CD14-positive monocyte (primary cell): ENCODE measurements around the gene ADAMTS9. TPM values are rescaled to one million over a fixed set of nuclear protein-coding genes. Genes with fewer than 3 reads are reported as not detected.

Source experiments
- DNase-seq, 3 donors: peaks; one replicate each; pipeline ENCODE4 v3.0.0-alpha.2; 2011 to 2022
- H2AFZ ChIP-seq: 2 replicates; pipeline ENCODE4 v1.6.0; 2012; ENCODE audit warnings: mild to moderate bottlenecking, low read depth, low read length, inconsistent platforms; ENCODE audit not compliant: insufficient read depth, poor library complexity, severe bottlenecking
- H3K27ac ChIP-seq, 2 donors: 1 replicate in 1 of 2; 2 replicates in 1 of 2; pipeline ENCODE4 v1.5.1; 2012 to 2013; ENCODE audit warnings: low read length in 2 of 2, control low read depth in 1 of 2, inconsistent platforms in 1 of 2, low read depth in 1 of 2, mild to moderate bottlenecking in 1 of 2
- H3K27me3 ChIP-seq, 2 donors: one replicate each; pipeline versions ENCODE4 v1.6.0 to v1.6.1; 2011 to 2013; ENCODE audit warnings: low read length in 2 of 2; ENCODE audit not compliant: control insufficient read depth in 2 of 2, insufficient read depth in 2 of 2
- H3K36me3 ChIP-seq, 2 donors: replicated peaks in 1 of 2; 1 replicate in 1 of 2; 2 replicates in 1 of 2; pipeline versions ENCODE4 v1.5.1 to v1.6.1; 2012 to 2013; ENCODE audit warnings: low read length in 2 of 2, control low read depth in 1 of 2, inconsistent platforms in 1 of 2, mild to moderate bottlenecking in 1 of 2; ENCODE audit not compliant: insufficient read depth in 2 of 2, control insufficient read depth in 1 of 2
- H3K4me1 ChIP-seq, 2 donors: 1 replicate in 1 of 2; 2 replicates in 1 of 2; pipeline versions ENCODE4 v1.5.1 to v1.6.1; 2012 to 2013; ENCODE audit warnings: low read length in 2 of 2, control low read depth in 1 of 2, inconsistent platforms in 1 of 2, mild to moderate bottlenecking in 1 of 2, moderate library complexity in 1 of 2; ENCODE audit not compliant: insufficient read depth in 2 of 2, control insufficient read depth in 1 of 2
- H3K4me2 ChIP-seq: replicated peaks from 2 replicates; pipeline ENCODE3; 2012; ENCODE audit warnings: low read length, moderate library complexity, mild to moderate bottlenecking; ENCODE audit not compliant: poor library complexity, severe bottlenecking; ENCODE audit errors: extremely low read depth
- H3K4me3 ChIP-seq, 3 experiments: fragments of 200-600 bp in 1 of 3; sonication (generic) in 1 of 3; replicated peaks in 1 of 3; 1 replicate in 2 of 3; 2 replicates in 1 of 3; pipeline ENCODE4 v1.5.1; 2011 to 2013; ENCODE audit warnings: low read length in 3 of 3, mild to moderate bottlenecking in 3 of 3, control low read depth in 2 of 3, low read depth in 2 of 3, inconsistent platforms in 1 of 3, moderate library complexity in 1 of 3
- H3K79me2 ChIP-seq: 2 replicates; pipeline ENCODE4 v1.6.0; 2012; ENCODE audit warnings: mild to moderate bottlenecking, control low read depth, inconsistent platforms, low read length, moderate library complexity; ENCODE audit not compliant: insufficient read depth
- H3K9ac ChIP-seq: 2 replicates; pipeline ENCODE4 v1.6.0; 2017; ENCODE audit warnings: low read length, mild to moderate bottlenecking; ENCODE audit not compliant: insufficient read depth, poor library complexity, severe bottlenecking
- H3K9me3 ChIP-seq, 2 donors: replicated peaks in 1 of 2; 1 replicate in 1 of 2; 2 replicates in 1 of 2; pipeline versions ENCODE4 v1.5.1 to v1.6.1; 2012 to 2013; ENCODE audit warnings: low read length in 2 of 2, control low read depth in 1 of 2; ENCODE audit not compliant: control insufficient read depth in 1 of 2, insufficient read depth in 1 of 2
- H4K20me1 ChIP-seq: 2 replicates; pipeline ENCODE4 v1.6.0; 2012; ENCODE audit warnings: mild to moderate bottlenecking, low read length, control low read depth, moderate library complexity; ENCODE audit not compliant: insufficient read depth
- H3K27ac Mint-ChIP-seq, 7 donors: one replicate each; pipeline ENCODE4 v1.8.0; 2020; ENCODE audit warnings: mild to moderate bottlenecking in 7 of 7, mixed read lengths in 7 of 7, moderate library complexity in 6 of 7, inconsistent platforms in 2 of 7
- H3K27me3 Mint-ChIP-seq, 3 donors: one replicate each; pipeline ENCODE4 v1.8.0; 2021 to 2022; ENCODE audit warnings: low read depth in 3 of 3, mild to moderate bottlenecking in 3 of 3, mixed read lengths in 3 of 3, moderate library complexity in 3 of 3, inconsistent platforms in 1 of 3
- H3K36me3 Mint-ChIP-seq, 2 donors: one replicate each; pipeline ENCODE4 v1.8.0; 2020; ENCODE audit warnings: mixed read lengths in 2 of 2, inconsistent platforms in 1 of 2, mild to moderate bottlenecking in 1 of 2
- H3K4me1 Mint-ChIP-seq: one replicate; pipeline ENCODE4 v1.8.0; 2020; ENCODE audit warnings: mild to moderate bottlenecking, mixed read lengths
- H3K4me3 Mint-ChIP-seq, 2 donors: one replicate each; pipeline ENCODE4 v1.8.0; 2020; ENCODE audit warnings: mild to moderate bottlenecking in 2 of 2, mixed read lengths in 2 of 2, moderate library complexity in 1 of 2
- H3K9me3 Mint-ChIP-seq, 7 donors: one replicate each; pipeline ENCODE4 v1.8.0; 2020 to 2022; ENCODE audit warnings: mixed read lengths in 7 of 7, mild to moderate bottlenecking in 6 of 7, moderate library complexity in 6 of 7, inconsistent platforms in 2 of 7
- WGBS: methylation state at CpG from one replicate; pipeline ENCODE4 v1.1.5; 2013; ENCODE audit warnings: missing lambda C conversion rate; ENCODE audit not compliant: insufficient coverage; 5-methylcytosine and 5-hydroxymethylcytosine counted together
- intact Hi-C, 2 donors: fragments of 100-400 bp; cut with micrococcal nuclease; formaldehyde crosslinking; loops; one replicate each; pipeline versions ENCODE4 v1.15.0 to v1.15.1; 2023
- polyA plus RNA-seq, 3 donors: library from polyadenylated mRNA; depleted of rRNA in 1 of 3; unstranded in 2 of 3; stranded (reverse) in 1 of 3; fragments of 300-500 nt in 2 of 3; fragments of >200 nt in 1 of 3; fragmentation: Illumina TruSeq in 2 of 3; gene quantifications; 1 replicate in 2 of 3; 2 replicates in 1 of 3; pipeline ENCODE4 v1.2.3, GENCODE V29; 2012 to 2021
- TF ChIP-seq, protein P1 (sequence below): fragments of 200-600 bp; IDR thresholded peaks from one replicate; pipeline ENCODE4 v1.8.0; 2022; ENCODE audit warnings: antibody characterized with exemption, mild to moderate bottlenecking

ADAMTS9 gene
- polyA plus RNA-seq, 3 donors, result not detected

DNA sequence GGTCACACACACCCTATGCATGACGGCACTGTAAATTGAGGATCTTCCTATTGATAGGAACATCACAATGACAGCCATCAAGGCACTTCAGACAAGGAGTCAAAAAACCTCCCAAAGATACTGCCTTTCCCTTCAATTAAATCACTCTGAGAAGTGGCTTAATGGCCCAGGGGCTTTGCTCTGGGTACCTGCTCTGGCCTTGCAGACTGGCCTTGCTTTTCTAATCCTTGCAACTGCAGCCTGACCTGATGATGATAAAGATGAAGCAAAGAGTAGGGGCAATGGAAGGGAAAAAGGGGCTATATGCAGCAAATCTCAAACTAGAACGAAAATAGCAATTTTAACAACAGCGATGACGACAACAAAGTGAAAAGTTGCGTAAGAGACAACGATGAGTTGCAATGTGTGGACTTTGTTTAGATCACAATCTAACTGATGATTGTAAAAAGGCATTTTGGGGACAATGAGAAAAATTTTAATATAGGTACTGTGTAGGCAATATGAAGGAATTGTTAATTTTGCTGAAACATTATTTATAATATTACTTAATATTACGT is 14.6 kb downstream of the ADAMTS9 start:
- Histone ChIP-seq H3K9me3 (no peaks in the 10 kb centered on the region), H3K4me2 (no peak overlapping the region), H3K36me3 (no peaks in the 10 kb centered on the region), H3K4me1 (no peaks in the 10 kb centered on the region), H3K9ac (no peak overlapping the region), H2AFZ (no peak overlapping the region), H3K27me3 (no peaks in the 10 kb centered on the region), H3K27ac (no peak overlapping the region), H4K20me1 (no peaks in the 10 kb centered on the region), H3K79me2 (no peaks in the 10 kb centered on the region), H3K4me3 (no peak overlapping the region)
- Mint-ChIP-seq H3K27ac (no peak overlapping the region), H3K27me3 (peaks cover 0 to 2% (median 0%) of the 10 kb centered on the region in 3 donors), H3K4me3 (no peak overlapping the region), H3K4me1 (no peaks in the 10 kb centered on the region), H3K36me3 (no peaks in the 10 kb centered on the region), H3K9me3 (peaks cover 0 to 4% (median 2%) of the 10 kb centered on the region in 7 donors)
- TF ChIP-seq, protein P1, sequence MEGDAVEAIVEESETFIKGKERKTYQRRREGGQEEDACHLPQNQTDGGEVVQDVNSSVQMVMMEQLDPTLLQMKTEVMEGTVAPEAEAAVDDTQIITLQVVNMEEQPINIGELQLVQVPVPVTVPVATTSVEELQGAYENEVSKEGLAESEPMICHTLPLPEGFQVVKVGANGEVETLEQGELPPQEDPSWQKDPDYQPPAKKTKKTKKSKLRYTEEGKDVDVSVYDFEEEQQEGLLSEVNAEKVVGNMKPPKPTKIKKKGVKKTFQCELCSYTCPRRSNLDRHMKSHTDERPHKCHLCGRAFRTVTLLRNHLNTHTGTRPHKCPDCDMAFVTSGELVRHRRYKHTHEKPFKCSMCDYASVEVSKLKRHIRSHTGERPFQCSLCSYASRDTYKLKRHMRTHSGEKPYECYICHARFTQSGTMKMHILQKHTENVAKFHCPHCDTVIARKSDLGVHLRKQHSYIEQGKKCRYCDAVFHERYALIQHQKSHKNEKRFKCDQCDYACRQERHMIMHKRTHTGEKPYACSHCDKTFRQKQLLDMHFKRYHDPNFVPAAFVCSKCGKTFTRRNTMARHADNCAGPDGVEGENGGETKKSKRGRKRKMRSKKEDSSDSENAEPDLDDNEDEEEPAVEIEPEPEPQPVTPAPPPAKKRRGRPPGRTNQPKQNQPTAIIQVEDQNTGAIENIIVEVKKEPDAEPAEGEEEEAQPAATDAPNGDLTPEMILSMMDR, result no peak
- DNase-seq, result no peak
- WGBS, result 95% methylated on average over 6 of the region's 7 CpGs
- intact Hi-C loops, result no loop called here

DNA sequence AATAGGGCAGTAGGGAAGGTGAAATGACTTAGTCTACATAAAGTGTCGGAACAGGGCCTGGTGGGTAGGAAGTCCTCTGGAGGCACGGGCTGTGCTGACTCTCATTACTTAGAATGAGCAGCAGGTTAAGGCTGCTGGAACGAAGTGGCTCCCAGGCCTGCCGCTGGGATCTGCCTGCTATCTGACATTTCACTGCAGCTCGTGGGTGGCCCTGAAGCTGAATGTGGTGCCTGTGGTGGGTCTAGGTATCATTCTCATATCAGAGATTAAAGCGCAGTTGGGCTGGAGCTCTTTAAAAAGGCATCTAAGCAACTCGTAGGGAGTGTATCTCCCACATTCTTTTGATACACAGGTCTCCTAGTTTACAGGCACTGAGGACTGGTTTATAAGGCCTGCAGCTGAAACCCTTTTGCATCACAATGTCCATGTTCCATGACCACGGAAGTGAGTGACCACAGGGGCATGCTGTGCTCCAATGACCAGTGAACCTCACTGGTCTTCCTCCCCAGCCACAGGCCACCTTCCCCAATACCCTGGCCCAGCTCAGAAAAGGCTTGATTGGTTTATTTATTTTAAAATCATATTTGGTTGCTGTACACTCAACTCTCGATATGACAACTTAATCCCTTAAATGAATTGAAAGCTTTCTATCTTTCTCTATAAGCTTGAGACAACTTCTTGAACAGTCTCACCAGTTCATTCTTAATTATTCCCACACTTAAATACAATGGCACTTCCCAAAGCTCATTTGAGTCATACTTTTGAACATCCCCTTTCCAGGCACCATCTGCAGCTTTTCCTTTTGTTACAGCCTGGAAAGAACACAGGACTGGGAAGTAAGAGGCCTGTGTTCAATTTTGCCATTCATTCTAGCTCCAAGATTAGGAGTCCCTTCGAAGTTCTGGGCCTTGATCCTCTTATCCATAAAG is 19.0 kb downstream of the ADAMTS9 start:
- TF ChIP-seq, protein P1, result no peak
- no peak overlapping the region for H3K27ac ChIP-seq
- H4K20me1 ChIP-seq, result no peaks in the 10 kb centered on the region
- H3K9me3 Mint-ChIP-seq, result peaks cover 0 to 4% (median 1%) of the 10 kb centered on the region in 7 donors
- H3K4me3 Mint-ChIP-seq, result no peak overlapping the region
- no peaks in the 10 kb centered on the region for H3K36me3 Mint-ChIP-seq
- H3K4me1 Mint-ChIP-seq, result no peaks in the 10 kb centered on the region
- no peak overlapping the region for H3K9ac ChIP-seq
- 80% methylated on average over 5 of the region's 10 CpGs for WGBS
- no peak overlapping the region for H3K27ac Mint-ChIP-seq
- H3K27me3 ChIP-seq, result no peaks in the 10 kb centered on the region
- H3K4me2 ChIP-seq, result no peak overlapping the region
- no peak overlapping the region for H3K4me3 ChIP-seq
- H3K4me1 ChIP-seq, result no peaks in the 10 kb centered on the region
- peaks cover 0 to 2% (median 2%) of the 10 kb centered on the region in 3 donors for H3K27me3 Mint-ChIP-seq
- no peaks in the 10 kb centered on the region for H3K36me3 ChIP-seq
- DNase-seq, result no peak
- H3K79me2 ChIP-seq, result no peaks in the 10 kb centered on the region
- no peak overlapping the region for H2AFZ ChIP-seq
- intact Hi-C loops, result no loop called here
- H3K9me3 ChIP-seq, result no peaks in the 10 kb centered on the region
